GM19324 (cell line): Measurements from ENCODE around the gene MCTP1.
A peak's percentile ranks its signal among the peaks of the same experiment; 100 is the strongest.
"Not testable (repeated sequence)": the region's sequence is repeated elsewhere in the genome, so short reads cannot be mapped to it uniquely, and the experiment has no call there.

ENCODE experiments used
- ATAC-seq: cut with Tn5 transposase; IDR thresholded peaks from one replicate; pipeline ENCODE4 v1.9.1; 2021; ENCODE audit warnings: mild to moderate bottlenecking, moderate library complexity; ENCODE audit not compliant: unreplicated experiment, low FRiP score

MCTP1 gene

DNA sequence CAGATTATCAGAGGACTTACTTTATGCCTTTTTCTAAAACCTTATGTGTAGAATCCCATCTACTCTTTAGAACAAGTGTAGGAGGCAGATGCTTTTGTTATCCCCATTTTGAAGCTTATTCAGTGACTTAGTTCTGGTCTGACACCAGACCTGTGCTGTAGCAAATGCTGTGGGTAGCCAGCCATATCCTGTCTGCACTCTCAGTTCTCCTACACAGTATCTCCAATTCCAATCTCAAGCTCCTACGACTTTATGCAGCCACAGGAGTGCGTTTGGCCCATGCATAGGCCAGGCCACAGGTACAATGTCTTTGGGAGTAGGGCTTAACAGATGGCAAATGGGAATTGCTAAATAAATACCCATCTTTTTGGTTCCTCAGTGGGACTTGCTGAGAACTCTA, 292.6 kb downstream of the MCTP1 start:
- ATAC-seq: peak; percentile 69

DNA sequence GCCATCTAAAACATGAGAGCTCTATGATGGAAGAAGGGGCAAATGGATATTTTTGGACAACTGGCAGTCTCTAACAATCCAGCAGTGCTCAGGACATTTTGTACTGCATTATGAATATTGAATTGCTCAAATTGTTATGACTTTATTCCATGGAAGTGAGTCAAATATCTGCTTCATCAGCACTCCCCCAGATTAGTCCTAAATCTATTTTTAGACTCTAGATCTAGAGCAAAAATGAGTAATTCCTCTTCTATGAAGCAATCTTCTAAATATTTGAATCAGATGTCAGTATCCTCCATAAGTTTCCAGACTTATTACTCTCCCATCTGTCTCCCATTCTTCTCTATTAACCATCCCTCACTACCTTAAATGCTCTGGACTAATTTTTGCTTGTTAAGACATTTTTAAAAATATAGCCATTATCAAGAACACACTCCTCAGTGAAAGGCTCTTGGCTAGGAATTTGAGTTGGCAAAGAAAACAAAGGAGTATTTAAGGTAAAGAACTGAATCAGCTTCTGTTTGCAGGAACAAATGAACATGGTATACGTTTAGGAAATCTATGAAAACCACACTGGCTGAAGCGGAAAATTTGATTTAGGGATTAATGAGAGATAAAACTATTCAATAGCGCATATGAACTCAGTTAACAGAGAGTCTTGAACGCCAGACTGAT, 300.9 kb downstream of the MCTP1 start:
- ATAC-seq: no peak

DNA sequence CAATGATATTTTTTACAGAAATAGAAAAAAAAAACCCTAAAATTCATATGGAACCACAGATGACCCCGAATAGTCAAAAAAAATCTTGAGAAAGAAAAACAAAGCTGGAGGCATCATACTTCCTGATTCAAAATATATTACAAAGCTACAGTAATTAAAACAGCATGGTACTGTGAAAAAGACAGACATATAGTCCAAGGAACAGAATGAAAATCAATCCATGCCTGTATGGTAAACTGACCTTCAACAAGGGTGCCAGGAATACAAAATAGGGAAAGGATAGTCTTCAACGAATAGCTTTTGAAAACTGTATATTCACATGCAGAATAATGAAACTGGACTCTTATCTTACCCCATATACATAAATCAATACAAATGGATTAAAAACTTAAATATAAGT, 307.5 kb downstream of the MCTP1 start:
- no peak for ATAC-seq

DNA sequence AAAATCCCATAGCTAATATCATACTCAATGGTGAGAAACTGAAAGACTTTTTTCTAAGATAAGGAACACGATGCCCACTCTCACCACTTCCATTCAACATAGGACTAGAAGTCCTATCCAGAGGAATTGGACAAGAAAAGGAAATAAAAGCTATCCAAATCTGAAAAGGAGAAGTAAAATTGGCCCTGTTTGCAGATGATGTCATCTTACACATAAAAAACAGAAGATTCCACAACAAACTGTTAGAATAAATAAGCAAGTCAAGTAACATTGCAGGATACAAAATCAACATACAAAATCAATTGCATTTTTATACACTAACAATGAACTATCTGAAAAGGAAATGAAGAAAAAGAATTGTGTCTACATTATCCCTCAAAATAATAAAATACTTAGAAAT, 308.0 kb downstream of the MCTP1 start:
- no peak for ATAC-seq

DNA sequence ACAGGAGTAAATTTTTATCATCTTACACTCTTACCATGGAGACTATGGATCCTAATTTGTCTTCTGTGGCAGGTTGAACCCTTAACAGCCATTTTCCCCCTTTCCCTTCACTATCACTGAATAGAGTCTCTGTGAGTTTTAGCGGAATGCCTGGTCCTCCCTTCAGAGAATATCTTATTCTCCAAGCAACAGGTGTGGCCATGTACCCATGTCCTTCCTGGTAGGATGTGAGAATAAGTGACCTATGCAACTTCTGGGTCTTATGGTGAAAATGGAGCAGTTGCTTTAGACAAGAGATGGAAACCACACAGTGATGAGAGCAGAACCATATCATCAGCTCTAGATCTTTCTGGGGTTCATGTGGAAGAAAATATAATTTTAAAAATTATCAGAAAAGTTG, 312.6 kb downstream of the MCTP1 start:
- no peak for ATAC-seq

DNA sequence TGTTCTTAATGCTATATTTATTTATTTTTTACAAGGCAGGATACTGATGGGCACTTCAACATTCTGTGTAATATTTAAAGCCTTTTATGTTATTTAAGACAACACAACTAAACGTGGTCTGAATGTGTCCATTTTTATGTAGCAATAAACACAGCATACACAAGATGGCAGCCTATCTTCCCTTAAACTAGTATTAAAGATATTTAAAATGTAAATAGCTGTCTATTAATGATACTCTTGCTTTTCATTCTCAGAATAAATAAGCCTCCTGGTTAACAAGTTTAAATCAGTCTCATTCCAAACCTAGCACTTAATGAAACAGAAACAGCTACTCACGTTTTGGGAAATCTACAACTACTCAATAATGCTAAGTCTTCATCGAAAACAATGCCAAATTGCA, 315.7 kb downstream of the MCTP1 start:
- no peak for ATAC-seq

DNA sequence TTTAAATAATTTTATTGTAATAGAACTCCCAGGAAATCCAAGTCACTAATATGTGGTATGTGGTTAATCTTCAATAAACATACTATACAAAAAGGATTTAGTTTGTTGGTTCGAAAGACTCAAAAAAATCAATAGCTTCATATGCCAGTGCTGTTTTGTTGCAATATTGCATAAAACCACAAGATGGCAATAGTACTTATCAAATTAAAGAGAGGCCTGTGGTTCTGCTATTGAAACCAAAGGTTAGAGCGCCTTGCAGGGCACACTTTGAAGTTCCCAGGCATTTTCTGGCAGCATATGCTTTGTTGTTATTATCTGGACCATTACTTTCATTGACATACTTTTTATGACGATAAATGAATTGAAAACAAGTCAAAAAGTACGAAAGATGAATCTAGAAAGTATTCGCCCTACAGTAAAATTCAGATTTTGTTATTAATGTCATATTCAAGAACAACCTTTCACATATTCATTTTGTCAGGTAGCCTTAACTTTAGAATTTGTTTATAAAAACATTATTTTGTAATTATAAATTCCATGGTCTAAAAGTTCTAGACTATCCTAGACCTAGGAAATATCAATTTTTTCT, 316.3 kb downstream of the MCTP1 start:
- peak; percentile 74 for ATAC-seq

DNA sequence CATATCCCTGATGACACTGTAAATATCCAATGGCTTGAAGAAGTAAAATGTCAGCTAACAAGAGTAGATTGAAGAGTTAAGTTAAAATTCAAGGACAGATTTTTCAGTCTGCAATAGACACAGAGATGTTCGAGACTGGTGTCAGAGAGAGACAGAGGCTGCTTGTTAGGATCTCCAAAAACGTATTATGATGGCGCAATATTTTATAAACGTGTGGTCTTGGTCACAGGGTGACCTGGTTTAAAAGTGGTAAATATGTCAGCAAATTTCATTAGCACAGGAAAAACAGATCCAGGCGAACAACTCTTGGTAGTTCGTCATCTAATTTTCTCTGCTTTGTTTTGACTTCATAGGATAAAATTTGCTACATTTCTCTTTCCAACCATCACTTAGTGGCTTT, 317.4 kb downstream of the MCTP1 start:
- ATAC-seq: no peak

DNA sequence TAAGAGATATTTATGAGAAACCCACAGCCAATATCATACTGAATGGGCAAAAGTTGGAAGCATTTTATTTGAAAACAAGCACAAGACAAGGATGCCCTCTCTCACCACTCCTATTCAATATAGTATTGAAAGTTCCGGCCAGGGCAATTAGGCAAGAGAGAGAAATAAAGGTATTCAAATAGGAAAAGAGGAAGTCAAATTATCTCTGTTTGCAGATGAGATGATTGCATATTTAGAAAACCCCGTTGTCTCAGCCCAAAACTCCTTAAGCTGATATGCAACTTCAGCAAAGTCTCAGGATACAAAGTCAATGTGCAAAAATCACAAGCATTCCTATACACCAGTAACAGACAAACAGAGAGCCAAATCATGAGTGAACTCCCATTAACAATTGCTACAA, 325.6 kb downstream of the MCTP1 start:
- not testable (repeated sequence) for ATAC-seq

DNA sequence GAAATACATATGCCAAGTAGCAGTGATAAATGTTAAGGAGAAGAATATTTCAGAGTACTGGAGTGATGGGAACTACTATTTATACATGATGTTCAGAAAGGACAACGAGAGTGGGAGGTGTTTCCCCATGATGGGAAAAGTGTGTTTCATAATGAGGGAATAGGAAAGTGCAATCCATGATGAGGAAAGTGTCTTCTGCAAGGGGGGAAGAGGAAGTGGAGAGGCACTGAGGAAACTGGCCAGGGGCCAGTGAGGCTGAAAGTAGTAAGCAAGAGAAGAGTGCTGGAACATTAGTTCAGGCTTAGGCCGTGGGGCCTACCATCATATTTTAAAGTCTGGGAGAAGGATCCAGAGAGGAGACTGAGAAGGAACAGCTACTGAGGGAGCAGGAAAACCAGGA, 339.2 kb downstream of the MCTP1 start:
- no peak for ATAC-seq

DNA sequence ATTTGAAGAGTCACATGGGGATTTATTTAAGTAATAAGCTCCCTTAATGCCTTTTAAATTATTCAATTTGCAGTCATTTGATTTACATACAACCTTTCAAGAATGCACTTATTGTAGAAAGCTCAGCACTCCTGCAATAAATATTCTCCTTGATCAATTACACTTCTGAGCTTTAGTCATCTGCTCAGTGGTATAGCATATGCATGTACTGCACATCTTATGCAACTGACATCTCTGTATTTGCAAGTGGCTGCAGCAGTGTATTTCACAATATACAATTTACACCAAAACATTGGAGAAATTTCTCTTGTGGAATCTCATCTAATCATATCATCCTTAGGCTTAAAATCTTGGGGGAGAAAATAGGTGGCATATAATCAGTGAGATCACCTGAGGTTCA, 340.7 kb downstream of the MCTP1 start:
- no peak for ATAC-seq

DNA sequence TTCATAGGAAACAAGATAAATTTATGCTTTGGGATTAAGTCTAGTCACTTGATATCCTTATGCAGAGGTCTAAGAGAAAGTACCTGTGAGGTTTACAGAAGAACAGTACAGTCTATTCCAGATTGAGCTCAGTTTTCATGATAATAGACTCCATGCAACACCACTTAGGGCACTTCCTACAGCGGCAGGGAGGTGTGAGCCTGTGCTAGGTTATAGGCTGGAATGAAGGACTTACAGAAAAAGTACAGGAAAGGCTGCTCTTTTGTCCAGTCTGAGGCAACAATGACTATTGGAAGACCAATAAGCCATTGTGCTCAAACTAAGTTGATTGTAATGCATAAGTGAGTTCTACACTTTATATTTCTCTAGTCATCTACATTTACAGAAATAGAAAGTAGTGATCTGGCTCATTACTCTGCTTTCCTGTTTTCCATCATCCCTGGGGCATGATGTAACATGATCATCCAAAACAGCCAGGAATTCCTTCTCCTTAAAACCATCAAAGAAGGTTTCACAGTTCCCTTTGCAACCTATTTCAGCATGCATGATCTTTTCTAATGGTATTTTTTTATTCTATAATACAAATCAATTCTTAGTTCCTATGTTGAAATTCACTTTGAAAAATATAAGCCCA, 343.7 kb downstream of the MCTP1 start:
- no peak for ATAC-seq

DNA sequence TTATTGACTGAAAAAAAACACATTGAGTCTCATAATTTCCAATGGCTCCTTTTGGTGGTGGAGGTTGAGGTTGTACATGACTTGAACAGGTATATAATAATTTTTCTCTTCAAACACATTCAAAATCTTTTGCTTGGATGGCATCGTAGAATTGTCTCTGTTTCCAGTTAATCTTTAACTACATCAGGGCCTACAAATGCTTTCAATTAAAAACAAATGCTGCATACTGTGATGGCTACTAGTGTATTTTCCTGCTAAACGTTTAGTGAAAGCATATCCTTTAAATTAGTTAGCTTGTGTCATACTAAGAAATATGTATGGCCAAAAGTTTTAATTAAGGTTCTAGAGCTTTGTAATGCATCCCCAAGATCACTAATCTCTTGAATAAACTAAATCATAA, 352.6 kb downstream of the MCTP1 start:
- ATAC-seq: no peak

DNA sequence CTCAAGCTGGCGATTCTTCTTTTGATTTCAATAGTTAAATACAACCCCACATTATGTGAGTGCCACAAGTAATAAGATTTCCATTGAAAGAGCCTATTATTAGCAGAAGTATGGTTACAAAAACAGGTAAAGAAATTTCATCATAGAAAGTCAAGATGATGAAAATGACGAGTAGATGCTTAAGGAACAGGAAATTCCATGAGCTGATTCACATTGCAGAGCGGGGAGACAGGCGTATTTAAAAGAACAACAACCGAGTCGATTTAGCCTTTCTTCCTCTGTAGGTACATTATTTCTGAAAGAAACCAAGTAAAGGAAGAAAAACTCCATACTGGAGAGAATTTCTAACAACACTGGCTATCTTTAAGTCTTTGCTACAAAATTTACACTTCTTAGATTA, 356.0 kb downstream of the MCTP1 start:
- ATAC-seq: no peak

DNA sequence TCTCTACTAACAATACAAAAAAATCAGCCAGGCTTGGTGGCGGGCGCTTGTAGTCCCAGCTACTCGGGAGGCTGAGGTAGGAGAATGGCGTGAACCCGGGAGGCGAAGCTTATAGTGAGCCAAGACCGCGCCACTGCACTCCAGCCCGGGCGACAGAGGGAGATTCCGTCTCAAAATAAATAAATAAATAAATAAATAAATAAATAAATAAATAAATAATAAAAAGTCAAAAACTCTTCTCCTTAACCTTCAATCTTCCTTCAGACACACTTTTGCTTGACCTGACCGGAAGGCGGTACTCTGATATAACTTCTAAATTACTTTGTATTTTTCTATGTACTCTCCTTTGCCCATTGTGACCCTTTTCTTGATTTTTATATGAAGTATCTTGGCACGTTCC, 364.3 kb downstream of the MCTP1 start:
- ATAC-seq: no peak

DNA sequence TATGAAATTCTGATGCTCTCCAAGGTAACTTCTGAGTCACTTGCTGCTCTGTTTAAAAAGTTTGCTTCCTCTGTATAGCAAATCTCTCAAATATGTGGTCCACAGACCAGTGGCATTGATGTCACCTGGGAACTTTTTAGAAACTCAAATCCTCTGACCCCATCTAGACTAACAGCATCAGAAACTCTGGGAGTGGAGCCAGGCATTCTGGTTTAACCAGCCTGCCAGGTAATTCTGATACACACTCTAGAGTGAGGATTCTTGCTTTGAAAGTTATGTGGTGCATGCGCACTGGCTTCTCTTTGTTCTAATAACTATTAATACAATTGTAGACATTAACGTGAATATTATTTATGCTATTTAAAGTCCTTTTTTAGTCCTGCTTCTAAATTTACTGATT, 368.3 kb downstream of the MCTP1 start:
- no peak for ATAC-seq

DNA sequence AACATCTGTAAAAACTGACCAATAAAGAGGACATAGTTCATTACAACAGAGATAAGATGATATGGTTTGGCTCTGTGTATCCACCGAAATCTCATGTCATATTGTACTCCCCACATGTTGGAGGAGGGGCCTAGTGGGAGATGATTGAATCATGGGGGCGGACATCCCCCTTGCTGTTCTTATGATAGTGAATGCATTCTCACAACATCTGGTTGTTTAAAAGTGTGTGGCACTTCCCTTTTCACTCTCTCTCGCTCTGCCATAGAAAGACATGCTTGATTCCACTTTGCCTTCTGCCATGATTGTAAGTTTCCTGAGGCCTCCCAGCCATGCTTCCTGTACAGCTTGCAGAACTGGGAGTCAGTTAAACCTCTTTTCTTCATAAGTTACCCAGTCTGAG, 373.6 kb downstream of the MCTP1 start:
- no peak for ATAC-seq

DNA sequence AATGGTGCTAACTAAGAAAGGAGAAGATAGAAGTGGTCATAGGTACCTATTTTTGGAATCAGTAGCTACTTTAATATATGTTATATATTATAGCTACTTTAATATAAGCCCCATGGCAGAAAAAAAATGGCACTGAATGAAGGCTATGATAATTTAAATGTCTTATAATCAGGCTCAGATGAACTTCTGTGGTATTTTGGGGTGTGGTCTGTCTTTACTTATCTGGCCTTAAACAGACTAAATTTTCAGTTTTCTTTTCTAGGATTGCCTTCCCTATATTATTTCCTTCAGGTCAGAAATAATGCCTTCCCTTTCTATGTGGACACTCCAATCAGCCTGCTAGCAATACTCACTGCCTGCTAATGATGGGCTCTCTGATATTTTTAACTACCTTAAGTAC, 374.2 kb downstream of the MCTP1 start:
- ATAC-seq: no peak

DNA sequence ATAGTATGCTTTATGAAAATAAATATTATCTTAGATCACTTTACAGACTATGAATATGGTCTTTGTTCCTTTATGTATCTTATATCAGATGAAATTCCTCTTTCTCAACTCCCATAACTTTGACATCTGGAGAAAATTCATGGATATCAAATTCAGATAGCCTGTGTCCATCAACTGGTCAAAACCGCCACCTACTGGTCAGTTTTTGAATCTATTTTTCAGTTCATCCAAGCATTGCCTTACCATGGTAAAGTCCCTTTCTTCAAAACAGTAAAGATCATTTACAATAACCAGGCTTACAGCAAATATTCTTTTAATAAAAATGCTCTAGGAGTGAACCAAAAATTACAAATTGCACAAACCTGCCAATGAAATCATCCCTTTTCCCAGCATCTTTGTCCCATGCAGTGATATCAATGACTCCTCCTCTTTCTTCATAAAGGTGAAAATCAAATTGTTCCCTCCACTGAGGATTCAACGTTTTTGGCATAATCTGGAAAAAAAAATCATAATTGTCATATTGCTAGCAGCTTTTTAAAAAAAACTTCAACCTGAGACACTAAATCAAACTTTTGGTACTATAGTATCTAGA, 375.9 kb downstream of the MCTP1 start:
- ATAC-seq: no peak

DNA sequence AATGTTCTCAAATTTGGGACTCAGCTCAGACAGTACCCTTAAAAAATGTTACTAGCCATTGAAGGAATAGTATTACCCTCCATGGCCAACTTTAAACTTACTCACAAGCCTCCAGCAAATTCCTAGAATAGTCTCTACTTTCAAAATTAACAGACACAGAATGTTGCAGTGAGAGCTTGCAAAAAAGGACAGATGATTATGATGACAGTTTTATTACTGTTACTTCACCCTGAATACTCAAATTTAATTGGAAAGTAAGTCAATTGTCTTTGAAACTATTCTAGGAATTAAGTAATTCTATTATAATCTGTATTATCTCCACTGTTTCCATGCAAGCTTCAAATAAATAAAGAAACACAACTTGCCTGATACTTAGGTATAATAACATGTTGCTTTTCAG, 378.1 kb downstream of the MCTP1 start:
- ATAC-seq: no peak

DNA sequence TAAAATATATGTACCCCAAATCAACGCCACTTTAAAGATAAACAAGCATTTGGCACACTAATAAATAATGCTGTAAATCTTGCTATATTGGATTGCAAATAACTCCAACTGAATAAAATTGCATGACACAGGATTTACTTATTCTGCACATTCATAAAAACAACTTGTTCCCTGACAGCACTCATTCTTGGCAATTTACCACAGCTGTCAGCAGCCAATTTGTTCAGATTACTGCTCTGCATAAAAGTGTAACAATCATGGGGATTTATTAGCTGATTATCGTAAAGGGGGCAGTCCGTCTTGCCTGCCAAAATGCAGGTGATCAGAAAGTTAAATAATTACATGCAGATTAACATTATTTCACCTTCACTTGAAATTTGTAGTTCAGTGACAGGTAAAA, 381.2 kb downstream of the MCTP1 start:
- ATAC-seq: no peak
